K562 (cell line): ENCODE data around the gene EFHC2. TPM values are rescaled to one million over a fixed set of nuclear protein-coding genes. Genes with fewer than 3 reads are reported as not detected.
A peak's percentile ranks its signal among the peaks of the same experiment; 100 is the strongest.

Source experiments
- AFF1 ChIP-seq, 2 experiments: fragments of 450-650 bp; IDR thresholded peaks; 2 replicates each; pipeline ENCODE4 v1.6.1; 2018; ENCODE audit warnings: mild to moderate bottlenecking in 2 of 2, low read depth in 1 of 2; ENCODE audit not compliant: partially characterized antibody in 2 of 2
- ATF7 ChIP-seq: fragments of 450-650 bp; IDR thresholded peaks from 2 replicates; pipeline ENCODE4 v1.7.1; 2014; ENCODE audit warnings: mild to moderate bottlenecking, moderate library complexity
- CBFA2T2 ChIP-seq: fragments of 450-650 bp; conservative IDR thresholded peaks from 2 replicates; pipeline ENCODE4 v1.6.1; 2017; ENCODE audit warnings: mild to moderate bottlenecking
- CCNT2 ChIP-seq: IDR thresholded peaks from 2 replicates; pipeline ENCODE4 v1.6.1; 2011; ENCODE audit warnings: borderline replicate concordance, low read depth, mild to moderate bottlenecking, moderate library complexity, mixed read lengths, low read length; ENCODE audit not compliant: insufficient read length; ENCODE audit errors: extremely low read depth
- CREM ChIP-seq: IDR thresholded peaks from 2 replicates; pipeline ENCODE4 v1.6.1; 2014; ENCODE audit warnings: antibody characterized with exemption, low read depth
- CXXC5 ChIP-seq: fragments of 250-450 bp; sonication (Bioruptor Pico); IDR thresholded peaks from 2 replicates; pipeline ENCODE4 v1.8.0; 2022; ENCODE audit warnings: inconsistent platforms, mild to moderate bottlenecking, moderate library complexity
- NR3C1 ChIP-seq: sonication (generic); formaldehyde crosslinking; IDR thresholded peaks from 2 replicates; pipeline ENCODE4 v1.8.1; 2022; ENCODE audit warnings: missing genetic modification reagents
- PML ChIP-seq: IDR thresholded peaks from 2 replicates; pipeline ENCODE4 v1.6.1; 2012; ENCODE audit warnings: low read length, inconsistent platforms
- RBM17 ChIP-seq: fragments of 200-400 bp; formaldehyde crosslinking; IDR thresholded peaks from 2 replicates; pipeline ENCODE4 v1.6.1; 2017; ENCODE audit warnings: low read depth, mild to moderate bottlenecking, low read length, borderline replicate concordance
- SMAD4 ChIP-seq: fragments of 250-450 bp; sonication (Bioruptor Pico); conservative IDR thresholded peaks from 2 replicates; pipeline ENCODE4 v1.8.0; 2021; ENCODE audit warnings: inconsistent platforms, mild to moderate bottlenecking, moderate library complexity
- SMARCA4 ChIP-seq: fragments of 450-650 bp; IDR thresholded peaks from 2 replicates; pipeline ENCODE4 v1.6.1; 2016
- SMARCC2 ChIP-seq: fragments of 450-650 bp; IDR thresholded peaks from 2 replicates; pipeline ENCODE4 v1.6.1; 2017; ENCODE audit warnings: antibody characterized with exemption, moderate library complexity, mild to moderate bottlenecking, low read depth
- TBL1XR1 ChIP-seq, 2 experiments: IDR thresholded peaks; 2 replicates each; pipeline ENCODE4 v1.6.1; 2012; ENCODE audit warnings: improper control_type of control experiment in 2 of 2, low read length in 2 of 2, mild to moderate bottlenecking in 1 of 2
- TCF3 ChIP-seq: sonication (generic); formaldehyde crosslinking; IDR thresholded peaks from 2 replicates; pipeline ENCODE4 v1.4.0; 2020; ENCODE audit warnings: mild to moderate bottlenecking, missing genetic modification reagents
- TRIM24 ChIP-seq, 2 experiments: fragments of 450-650 bp; IDR thresholded peaks; 2 replicates each; pipeline ENCODE4 v1.6.1; 2016
- ZNF175 ChIP-seq: fragments of 200-800 bp; sonication (Bioruptor generic); IDR thresholded peaks from 2 replicates; pipeline ENCODE4 v1.6.1; 2016; ENCODE audit warnings: low read depth, mild to moderate bottlenecking, missing genetic modification characterization, missing compliant biosample characterization
- ZNF197 ChIP-seq: fragments of 200-800 bp; sonication (Bioruptor generic); IDR thresholded peaks from 2 replicates; pipeline ENCODE4 v1.6.1; 2016; ENCODE audit warnings: low read depth, missing genetic modification characterization, missing compliant biosample characterization
- ZNF407 ChIP-seq: fragments of 450-650 bp; IDR thresholded peaks from 2 replicates; pipeline ENCODE4 v1.6.1; 2016; ENCODE audit warnings: low read depth
- polyA plus RNA-seq, 8 experiments: library from polyadenylated mRNA; depleted of rRNA in 4 of 8; stranded (reverse) in 5 of 8; unstranded in 3 of 8; fragments of >200 nt; fragmentation: Nextera tagmentation in 2 of 8; fragmentation: Illumina TruSeq in 1 of 8; extraction: Ambion mirVana in 2 of 8; extraction: Trizol in 1 of 8; gene quantifications; 2 replicates each; pipeline versions ENCODE4 v1.2.1 to v1.2.3, GENCODE V29; 2011 to 2014; ENCODE audit warnings: inconsistent platforms in 1 of 8, missing spikeins in 1 of 8
- total RNA-seq, 7 experiments: library from RNA; depleted of rRNA in 6 of 7; stranded (reverse); fragments of >200 nt in 6 of 7; fragmentation: Illumina TruSeq in 2 of 7; extraction: Trizol in 2 of 7; gene quantifications; 2 replicates each; pipeline versions ENCODE4 v1.2.1 to v1.2.3, GENCODE V29; 2011 to 2021; ENCODE audit warnings: low replicate concordance in 1 of 7

EFHC2 gene
- total and polyA plus RNA-seq, 9 of the 15 experiments (the other 6 are each of a cell fraction or from before 2014, with no cell fraction given), result 1.3 to 8.1 (median 3.0) TPM

GRCh38 chrX:44299177-44299576 is 44.3 kb downstream of the EFHC2 start (continued):
- TF ChIP-seq ZNF407, result no peak
- TF ChIP-seq TCF3, result peak; percentile 89
- peak; percentile 85 for TF ChIP-seq SMAD4
- TF ChIP-seq TRIM24 (IDR thresholded peaks at IDR 0.05), result peak; percentile 83 to 91
- no peak for TF ChIP-seq AFF1 (IDR thresholded peaks at IDR 0.05; ENCODE audit: low read depth in 1 of 2, partially characterized antibody in 2 of 2)
- no peak for TF ChIP-seq NR3C1
- TF ChIP-seq PML, result peak; percentile 74
- TF ChIP-seq CXXC5 (CRISPR knock-in tag), result peak; percentile 40; the same call in 1 of the 2 replicates
- 0 out of 2 replicates have a peak, but pooled peaks have one; percentile 29 for TF ChIP-seq ATF7
- no peak for TF ChIP-seq RBM17
- peak; percentile 56; the same call in 1 of the 2 replicates for TF ChIP-seq CREM
- peak; percentile 94 for TF ChIP-seq CBFA2T2
- TF ChIP-seq ZNF197 (CRISPR knock-in tag), result peak; percentile 36; the same call in 1 of the 2 replicates
- TF ChIP-seq SMARCA4, result peak; percentile 75
- TF ChIP-seq ZNF175 (CRISPR knock-in tag), result 0 out of 2 replicates have a peak, but pooled peaks have one; percentile 31
- peak; percentile 15 for TF ChIP-seq CCNT2
- TF ChIP-seq SMARCC2, result peak; percentile 73
- TF ChIP-seq TBL1XR1 (IDR thresholded peaks at IDR 0.05; ENCODE audit: low read length in 2 of 2), result peak in 1 of 2 experiments; percentile 70; a peak in 2 of 4 replicates
